Rectal smooth muscle tissue (tissue), 1 donor: Measurements from ENCODE around the gene MED12L.

Source experiments
- H3K27ac ChIP-seq: one replicate; pipeline ENCODE4 v1.7.0; 2013; ENCODE audit warnings: low read depth, low read length, inconsistent platforms
- H3K27me3 ChIP-seq: one replicate; pipeline ENCODE4 v1.7.0; 2013; ENCODE audit warnings: low read length; ENCODE audit not compliant: control insufficient read depth, insufficient read depth
- H3K36me3 ChIP-seq: one replicate; pipeline ENCODE4 v1.7.0; 2013; ENCODE audit warnings: low read length; ENCODE audit not compliant: control insufficient read depth, insufficient read depth
- H3K4me1 ChIP-seq: one replicate; pipeline ENCODE4 v1.7.0; 2013; ENCODE audit warnings: low read length; ENCODE audit not compliant: control insufficient read depth, insufficient read depth
- H3K4me3 ChIP-seq: one replicate; pipeline ENCODE4 v1.7.0; 2013; ENCODE audit warnings: low read length
- H3K9ac ChIP-seq: one replicate; pipeline ENCODE4 v1.7.0; 2013; ENCODE audit warnings: low read length

Gene MED12L

DNA sequence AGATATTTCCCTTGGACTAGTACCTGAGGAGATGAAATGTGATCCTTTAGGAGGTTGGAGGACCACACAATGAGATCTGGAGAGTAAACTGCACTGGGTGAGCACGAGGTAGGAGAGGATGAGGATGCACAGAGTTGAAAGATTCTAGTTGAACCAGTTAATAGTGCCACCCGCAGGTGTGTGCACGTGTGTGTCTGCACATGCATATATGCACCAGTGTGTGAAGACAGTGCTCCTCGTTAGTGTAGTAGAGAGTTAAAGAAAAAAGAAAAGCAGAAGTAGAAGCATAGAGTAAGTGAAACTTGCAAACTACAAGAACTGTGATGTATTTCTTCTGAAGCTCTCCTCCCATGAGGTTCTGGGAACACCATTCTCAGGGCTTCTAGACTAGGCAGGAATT lies 8.4 kb downstream of the MED12L start:
- H3K27ac ChIP-seq: no peak overlapping the region
- no peaks in the 10 kb centered on the region for H3K27me3 ChIP-seq
- no peaks in the 10 kb centered on the region for H3K36me3 ChIP-seq
- H3K9ac ChIP-seq: no peak overlapping the region
- no peaks in the 10 kb centered on the region for H3K4me1 ChIP-seq
- no peak overlapping the region for H3K4me3 ChIP-seq

DNA sequence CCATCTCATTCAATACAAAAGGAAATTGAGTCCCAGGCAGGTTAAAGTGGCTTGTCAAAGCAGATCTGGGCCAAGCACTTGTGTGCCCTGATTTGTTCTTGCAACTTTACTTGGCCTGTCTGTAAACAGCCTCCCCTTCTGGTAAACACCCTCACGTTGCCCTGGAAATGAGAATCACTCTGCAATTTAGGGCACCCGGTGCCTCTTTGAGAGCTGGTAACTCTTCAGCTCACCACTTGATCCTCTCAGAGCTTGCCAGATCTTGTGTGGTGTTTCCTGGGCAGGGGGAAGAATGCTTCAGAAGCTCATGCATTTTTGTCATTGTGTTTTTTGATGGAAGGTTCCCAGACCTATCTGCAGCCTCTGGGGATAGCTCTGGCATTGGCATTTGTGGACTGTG lies 11.3 kb downstream of the MED12L start:
- H3K9ac ChIP-seq: no peak overlapping the region
- no peak overlapping the region for H3K27ac ChIP-seq
- no peaks in the 10 kb centered on the region for H3K27me3 ChIP-seq
- H3K4me3 ChIP-seq: no peak overlapping the region
- no peaks in the 10 kb centered on the region for H3K36me3 ChIP-seq
- no peaks in the 10 kb centered on the region for H3K4me1 ChIP-seq

DNA sequence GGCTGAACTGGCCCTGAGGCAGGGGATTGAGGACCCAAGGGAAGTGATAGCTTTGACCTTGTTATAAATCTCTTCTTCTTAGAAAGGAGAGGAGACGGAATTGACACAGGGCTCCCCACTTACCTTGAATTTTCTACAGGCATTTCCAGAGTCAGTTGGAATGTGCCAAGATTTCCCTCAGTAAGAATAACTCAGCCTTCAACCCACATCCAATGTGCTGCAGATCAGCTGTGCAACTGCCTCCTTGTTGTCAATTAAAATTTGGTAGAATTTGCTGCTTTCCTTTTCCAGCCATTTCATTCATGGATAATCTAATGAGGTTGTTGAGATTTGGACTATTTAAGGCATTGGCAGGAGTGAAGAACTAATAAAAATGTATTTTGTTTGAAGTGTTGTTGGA lies 14.6 kb downstream of the MED12L start:
- no peak overlapping the region for H3K4me3 ChIP-seq
- no peak overlapping the region for H3K9ac ChIP-seq
- H3K36me3 ChIP-seq: no peaks in the 10 kb centered on the region
- no peaks in the 10 kb centered on the region for H3K4me1 ChIP-seq
- no peaks in the 10 kb centered on the region for H3K27me3 ChIP-seq
- no peak overlapping the region for H3K27ac ChIP-seq

DNA sequence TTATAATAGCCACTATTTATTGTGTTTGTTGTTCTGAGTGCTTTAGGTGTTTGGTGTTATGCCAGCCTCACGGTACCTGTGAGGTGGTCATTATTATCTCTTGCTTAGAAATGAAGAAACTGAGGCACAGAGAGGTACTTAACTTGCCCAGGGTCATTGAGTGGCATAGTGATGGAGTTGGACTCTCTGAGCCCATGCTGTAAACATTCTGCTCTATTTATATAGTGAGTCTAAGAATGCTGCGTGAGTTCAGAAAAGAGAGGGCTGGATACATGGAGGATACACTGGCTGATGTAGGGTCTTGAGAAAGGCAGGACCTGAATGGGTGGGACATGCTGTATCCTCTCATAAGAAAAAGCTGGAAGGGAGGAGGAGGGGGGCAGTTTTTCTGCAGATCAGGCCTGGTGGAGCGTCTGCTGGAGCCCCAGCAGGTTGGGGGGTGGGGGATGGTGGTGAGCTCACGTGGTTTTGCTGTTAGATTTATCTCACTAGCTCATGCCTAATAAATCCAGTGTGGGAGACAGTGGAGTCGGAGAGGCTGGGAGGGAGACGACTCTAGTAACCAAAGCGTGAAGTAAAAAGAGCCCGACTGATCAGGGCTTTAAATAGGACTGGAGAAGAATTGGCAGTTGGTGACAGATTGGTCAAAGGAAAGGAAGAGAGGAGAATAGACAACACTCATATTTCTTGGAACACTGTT lies 16.0 kb downstream of the MED12L start:
- Histone ChIP-seq H3K9ac (no peak overlapping the region), H3K27ac (no peak overlapping the region), H3K4me3 (no peak overlapping the region), H3K36me3 (no peaks in the 10 kb centered on the region), H3K4me1 (no peaks in the 10 kb centered on the region), H3K27me3 (no peaks in the 10 kb centered on the region)

DNA sequence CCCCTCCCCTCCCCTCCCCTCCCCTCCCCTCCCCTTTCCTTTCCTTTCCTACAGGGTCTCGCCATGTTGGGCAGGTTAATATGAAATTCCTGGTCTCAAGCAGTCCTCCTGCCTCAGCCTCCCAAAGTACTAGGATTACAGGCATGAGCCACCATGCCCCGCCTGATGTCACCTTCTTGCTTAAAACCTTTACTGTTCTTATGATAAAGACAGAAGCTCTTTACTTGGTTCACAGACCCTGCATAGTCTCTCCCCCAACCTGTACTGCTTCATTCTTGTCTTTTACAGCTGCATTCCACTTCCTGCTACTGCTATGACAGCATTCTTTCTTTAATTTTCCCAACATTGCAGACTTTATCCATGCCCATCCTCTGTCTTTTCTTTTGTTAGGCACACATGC lies 20.8 kb downstream of the MED12L start:
- Histone ChIP-seq H3K9ac (no peak overlapping the region), H3K27ac (no peak overlapping the region), H3K36me3 (no peaks in the 10 kb centered on the region), H3K4me3 (no peak overlapping the region), H3K27me3 (no peaks in the 10 kb centered on the region), H3K4me1 (no peaks in the 10 kb centered on the region)

DNA sequence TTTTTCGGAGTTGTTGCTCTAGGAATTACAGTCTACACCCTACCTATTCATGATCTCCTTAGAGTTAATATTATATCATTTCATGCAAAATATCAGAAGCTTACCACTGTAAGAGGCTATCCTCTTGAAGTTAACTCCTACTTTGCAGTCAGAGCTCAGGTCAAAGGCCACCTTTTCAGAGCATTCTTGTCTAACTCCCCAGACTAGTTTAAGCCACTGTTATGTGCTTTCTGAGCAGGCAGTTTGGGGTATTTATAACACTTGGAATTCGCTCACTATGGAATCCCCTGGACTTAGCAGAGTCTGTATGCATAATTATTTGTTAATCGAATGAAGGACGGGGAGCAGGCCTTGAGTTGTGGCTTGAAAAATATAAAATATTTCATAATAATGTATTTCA lies 21.7 kb downstream of the MED12L start:
- Histone ChIP-seq H3K9ac (no peak overlapping the region), H3K27ac (no peak overlapping the region), H3K36me3 (no peaks in the 10 kb centered on the region), H3K4me1 (no peaks in the 10 kb centered on the region), H3K27me3 (no peaks in the 10 kb centered on the region), H3K4me3 (no peak overlapping the region)

DNA sequence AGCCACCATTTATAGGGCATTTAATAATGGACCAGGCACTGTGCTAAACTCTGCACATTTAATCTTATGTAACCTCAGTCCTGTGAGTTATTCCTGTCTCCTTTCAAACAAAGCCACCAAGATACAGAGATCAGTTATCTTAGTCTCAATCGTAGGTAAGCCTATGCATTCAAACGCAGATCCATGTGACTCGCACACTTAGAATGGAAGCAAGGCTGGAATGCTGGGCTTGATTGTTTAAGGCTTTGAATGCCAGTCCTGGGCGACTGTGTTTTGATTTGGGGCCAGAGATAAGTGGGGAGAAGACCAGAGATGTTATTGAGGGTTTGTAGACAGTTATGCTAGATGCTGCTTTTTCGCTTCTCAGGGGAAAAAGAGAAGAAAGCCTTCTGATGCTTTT lies 22.2 kb downstream of the MED12L start:
- Histone ChIP-seq H3K36me3 (no peaks in the 10 kb centered on the region), H3K9ac (no peak overlapping the region), H3K27ac (no peak overlapping the region), H3K4me1 (no peaks in the 10 kb centered on the region), H3K27me3 (no peaks in the 10 kb centered on the region), H3K4me3 (no peak overlapping the region)

DNA sequence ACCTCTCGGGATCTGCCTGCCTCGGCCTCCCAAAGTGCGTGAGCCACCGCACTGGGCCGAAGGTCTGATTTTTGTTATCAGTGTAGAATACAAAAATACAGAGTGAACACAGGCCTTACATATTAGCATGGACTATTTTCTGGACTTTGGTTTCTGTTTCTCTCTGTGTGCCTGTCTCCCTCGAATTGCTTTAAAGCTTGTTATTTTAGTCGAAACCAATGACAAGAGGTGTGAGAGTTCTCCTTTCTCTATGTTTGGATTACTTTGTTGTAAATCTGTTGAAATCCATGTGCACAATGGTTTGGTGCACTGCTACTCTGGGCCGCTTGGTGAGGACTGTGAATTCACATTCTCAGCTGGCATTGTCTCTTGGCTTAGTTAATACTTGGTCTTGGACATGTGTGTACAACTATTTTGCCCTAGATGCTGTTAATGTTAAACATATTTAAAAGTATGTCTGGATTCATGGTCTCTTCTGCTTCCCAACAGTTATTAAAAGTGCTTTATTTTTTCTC lies 23.9 kb downstream of the MED12L start:
- no peak overlapping the region for H3K27ac ChIP-seq
- no peaks in the 10 kb centered on the region for H3K27me3 ChIP-seq
- H3K36me3 ChIP-seq: no peaks in the 10 kb centered on the region
- H3K4me1 ChIP-seq: no peaks in the 10 kb centered on the region
- no peak overlapping the region for H3K4me3 ChIP-seq
- no peak overlapping the region for H3K9ac ChIP-seq

DNA sequence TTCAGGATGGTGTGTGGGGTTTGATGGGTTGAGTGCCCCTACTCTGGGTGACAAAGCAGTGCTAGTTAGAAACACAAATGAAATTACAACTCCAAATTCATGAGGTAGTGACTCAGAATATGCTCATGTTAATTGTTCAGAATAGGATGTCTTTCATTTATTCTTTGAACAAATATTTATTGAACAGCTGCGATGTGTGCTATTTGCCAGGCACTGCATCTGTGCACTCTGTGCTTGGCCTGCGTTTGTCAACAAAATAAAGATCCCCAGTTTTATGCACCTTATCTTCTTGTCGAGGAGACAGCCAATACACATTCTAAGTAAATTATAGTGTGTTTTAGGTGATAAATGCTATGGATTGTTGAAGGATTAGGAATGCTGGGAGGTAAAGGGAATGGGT lies 27.3 kb downstream of the MED12L start:
- Histone ChIP-seq H3K27ac (no peak overlapping the region), H3K27me3 (no peaks in the 10 kb centered on the region), H3K9ac (no peak overlapping the region), H3K36me3 (no peaks in the 10 kb centered on the region), H3K4me3 (no peak overlapping the region), H3K4me1 (no peaks in the 10 kb centered on the region)

DNA sequence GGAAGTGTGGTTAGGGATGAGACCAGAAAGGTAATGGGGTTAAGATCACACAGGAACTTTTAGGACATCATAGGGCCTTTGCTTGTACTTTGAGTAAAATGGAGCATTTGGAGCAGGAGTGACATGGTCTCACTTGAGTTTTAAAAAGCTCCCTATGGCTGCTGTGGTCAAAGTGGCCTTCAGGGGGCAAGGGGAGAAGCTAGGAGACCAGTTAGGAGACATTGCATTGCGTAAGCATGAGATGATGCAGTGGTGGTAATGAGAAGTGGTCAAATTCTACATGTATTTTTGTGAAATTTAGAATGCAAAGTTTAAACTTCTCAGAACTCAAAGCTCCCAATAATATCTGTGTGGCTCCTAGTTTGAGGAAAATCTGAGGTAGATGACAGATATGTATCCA lies 27.9 kb downstream of the MED12L start:
- no peaks in the 10 kb centered on the region for H3K27me3 ChIP-seq
- no peaks in the 10 kb centered on the region for H3K36me3 ChIP-seq
- H3K9ac ChIP-seq: no peak overlapping the region
- H3K27ac ChIP-seq: no peak overlapping the region
- no peak overlapping the region for H3K4me3 ChIP-seq
- no peaks in the 10 kb centered on the region for H3K4me1 ChIP-seq

DNA sequence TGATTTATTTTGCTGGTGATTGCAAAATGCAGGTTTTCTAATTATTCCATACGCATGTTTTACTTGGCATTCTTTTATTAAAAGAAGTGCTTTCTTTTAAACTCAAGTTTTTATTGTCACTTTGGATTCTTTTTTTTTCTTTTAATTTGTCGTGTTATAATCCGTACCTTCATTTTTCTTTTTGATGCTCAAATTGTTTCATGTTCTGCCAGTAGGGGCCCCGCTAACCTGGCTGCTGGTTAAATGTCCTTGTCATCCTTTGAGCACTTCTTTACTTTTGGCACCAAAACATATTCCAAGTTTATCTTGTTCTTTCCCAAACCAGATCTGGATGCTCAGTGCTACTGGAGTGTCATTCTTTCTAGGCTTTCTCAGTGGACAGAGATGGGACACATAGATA lies 31.6 kb downstream of the MED12L start:
- H3K4me1 ChIP-seq: no peaks in the 10 kb centered on the region
- no peak overlapping the region for H3K4me3 ChIP-seq
- no peaks in the 10 kb centered on the region for H3K36me3 ChIP-seq
- H3K27ac ChIP-seq: no peak overlapping the region
- H3K27me3 ChIP-seq: no peaks in the 10 kb centered on the region
- H3K9ac ChIP-seq: no peak overlapping the region

DNA sequence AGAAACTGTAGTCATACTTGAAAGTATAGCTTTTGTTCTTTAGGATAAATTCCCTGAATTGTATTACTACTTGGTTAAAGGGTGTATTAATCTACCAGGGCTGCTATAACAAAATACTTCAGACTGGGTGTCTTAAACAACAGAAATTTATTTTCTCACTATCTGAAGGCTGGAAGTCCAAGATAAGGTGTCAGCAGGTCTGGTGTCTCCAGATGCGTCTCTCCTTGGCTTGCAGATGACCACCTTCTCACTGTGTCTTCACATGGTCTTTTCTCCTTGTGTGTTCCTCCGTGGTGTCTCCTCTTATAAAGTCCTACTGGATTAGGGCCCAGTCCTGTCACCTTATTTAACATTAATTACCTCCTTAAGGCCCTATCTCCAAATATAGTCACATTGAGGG lies 33.7 kb downstream of the MED12L start:
- H3K4me1 ChIP-seq: no peaks in the 10 kb centered on the region
- no peaks in the 10 kb centered on the region for H3K27me3 ChIP-seq
- H3K9ac ChIP-seq: no peak overlapping the region
- H3K27ac ChIP-seq: no peak overlapping the region
- H3K4me3 ChIP-seq: no peak overlapping the region
- no peaks in the 10 kb centered on the region for H3K36me3 ChIP-seq

DNA sequence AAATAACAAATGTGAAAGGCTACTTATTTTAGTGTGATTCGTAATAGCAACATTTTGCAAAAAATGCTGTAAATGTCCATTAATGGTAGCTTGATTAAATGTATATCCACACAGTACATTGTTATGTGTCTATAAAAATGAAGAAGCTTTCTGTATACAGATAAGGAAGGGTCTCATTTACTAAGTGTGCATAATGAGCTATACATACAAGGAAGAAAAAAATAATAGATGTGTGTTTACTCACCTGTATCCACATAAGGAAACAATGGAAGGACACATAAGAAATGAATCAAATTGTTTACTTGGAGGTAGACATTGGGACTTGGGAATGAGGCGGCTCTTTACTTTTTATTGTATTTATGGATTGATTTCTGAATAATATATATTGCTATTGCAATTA lies 34.9 kb downstream of the MED12L start:
- Histone ChIP-seq H3K27ac (no peak overlapping the region), H3K36me3 (no peaks in the 10 kb centered on the region), H3K4me3 (no peak overlapping the region), H3K27me3 (no peaks in the 10 kb centered on the region), H3K9ac (no peak overlapping the region), H3K4me1 (no peaks in the 10 kb centered on the region)
